MM.1S (cell line): Measurements from ENCODE around the gene RABL3.

Experiments used
- DNase-seq: peaks from one replicate; pipeline ENCODE4 v3.0.0-alpha.2; 2015
- H2AFZ ChIP-seq: fragments of 300-600 bp; sonication (generic); 2 replicates; pipeline ENCODE4 v1.6.0; 2016; ENCODE audit warnings: antibody characterized with exemption, low read length
- H3F3A ChIP-seq: fragments of 300-600 bp; sonication (generic); 2 replicates; pipeline ENCODE4 v1.6.1; 2016; ENCODE audit warnings: mild to moderate bottlenecking, antibody characterized with exemption, low read length, moderate library complexity, mixed read lengths; ENCODE audit not compliant: insufficient read depth
- H3K27ac ChIP-seq: fragments of 300-600 bp; sonication (generic); 2 replicates; pipeline ENCODE4 v1.5.1; 2016; ENCODE audit warnings: mild to moderate bottlenecking, low read length
- H3K27me3 ChIP-seq: fragments of 300-600 bp; sonication (generic); replicated peaks from 2 replicates; pipeline ENCODE4 v1.6.0; 2016; ENCODE audit warnings: low read length; ENCODE audit not compliant: insufficient read depth
- H3K36me3 ChIP-seq: fragments of 300-600 bp; sonication (generic); replicated peaks from 2 replicates; pipeline ENCODE4 v1.6.1; 2016; ENCODE audit warnings: mild to moderate bottlenecking, low read length, mixed read lengths; ENCODE audit not compliant: insufficient read depth
- H3K4me1 ChIP-seq: fragments of 300-600 bp; sonication (generic); 2 replicates; pipeline ENCODE4 v1.6.1; 2016; ENCODE audit warnings: low read length, mixed read lengths
- H3K4me2 ChIP-seq: fragments of 300-600 bp; sonication (generic); 2 replicates; pipeline ENCODE4 v1.6.0; 2016; ENCODE audit warnings: low read depth, low read length
- H3K4me3 ChIP-seq: fragments of 300-600 bp; sonication (generic); 2 replicates; pipeline ENCODE4 v1.5.1; 2016; ENCODE audit warnings: low read length, mixed read lengths
- H3K79me2 ChIP-seq: fragments of 300-600 bp; sonication (generic); 2 replicates; pipeline ENCODE4 v1.6.1; 2016; ENCODE audit warnings: mixed run types, low read length, mixed read lengths
- H3K9ac ChIP-seq: fragments of 300-600 bp; sonication (generic); 2 replicates; pipeline ENCODE4 v1.6.1; 2016; ENCODE audit warnings: low read length, mixed read lengths
- H3K9me2 ChIP-seq: fragments of 300-600 bp; sonication (generic); replicated peaks from 2 replicates; pipeline ENCODE4 v1.6.1; 2016; ENCODE audit warnings: mild to moderate bottlenecking, low read length, mixed read lengths; ENCODE audit not compliant: insufficient read depth
- H3K9me3 ChIP-seq: fragments of 300-600 bp; sonication (generic); replicated peaks from 2 replicates; pipeline ENCODE4 v1.6.1; 2016; ENCODE audit warnings: mild to moderate bottlenecking, low read length, mixed read lengths; ENCODE audit not compliant: insufficient read depth
- H4K20me1 ChIP-seq: fragments of 300-600 bp; sonication (generic); 2 replicates; pipeline ENCODE4 v1.6.1; 2016; ENCODE audit warnings: mild to moderate bottlenecking, low read length, moderate library complexity, mixed read lengths; ENCODE audit not compliant: insufficient read depth
- EZH2 ChIP-seq: fragments of 300-600 bp; sonication (generic); optimal IDR thresholded peaks from 2 replicates; pipeline ENCODE3; 2017; ENCODE audit warnings: low read depth, mild to moderate bottlenecking, antibody characterized with exemption, low read length, mixed read lengths
- EZH2phosphoT487 ChIP-seq: fragments of 300-600 bp; sonication (generic); IDR thresholded peaks from 2 replicates; pipeline ENCODE4 v1.6.1; 2018; ENCODE audit warnings: antibody characterized with exemption, low read length
- TF ChIP-seq, protein P1 (sequence below): fragments of 300-600 bp; sonication (generic); IDR thresholded peaks from 2 replicates; pipeline ENCODE4 v1.5.1; 2016; ENCODE audit warnings: antibody characterized with exemption, low read length, mixed read lengths

Gene RABL3

DNA sequence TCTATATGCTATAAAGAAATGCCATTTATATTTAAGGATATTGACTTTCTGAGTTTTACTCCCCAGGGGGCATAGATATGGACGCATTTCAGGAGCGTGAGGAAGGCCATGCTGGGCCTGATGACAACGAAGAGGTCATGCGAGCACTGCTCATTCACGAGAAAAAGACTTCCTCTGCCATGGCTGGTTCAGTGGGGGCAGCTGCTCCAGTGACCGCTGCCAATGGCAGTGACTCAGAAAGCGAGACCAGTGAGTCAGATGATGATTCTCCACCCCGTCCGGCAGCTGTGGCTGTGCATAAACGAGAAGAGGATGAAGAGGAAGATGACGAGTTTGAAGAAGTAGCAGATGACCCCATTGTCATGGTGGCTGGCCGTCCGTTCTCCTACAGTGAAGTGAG lies 38.7 kb upstream of the RABL3 start:
- H2AFZ ChIP-seq: no peak overlapping the region
- H3K79me2 ChIP-seq: no peaks in the 10 kb centered on the region
- no peaks in the 10 kb centered on the region for H3K9me3 ChIP-seq
- H4K20me1 ChIP-seq: no peaks in the 10 kb centered on the region
- H3K27ac ChIP-seq: no peak overlapping the region
- peaks cover 4% of the 10 kb centered on the region; the same call in 1 of the 2 replicates for H3F3A ChIP-seq
- 0 out of 2 replicates have a peak, but pooled peaks cover 3% of the 10 kb centered on the region for H3K36me3 ChIP-seq
- H3K9ac ChIP-seq: no peak overlapping the region
- H3K4me3 ChIP-seq: no peak overlapping the region
- no peaks in the 10 kb centered on the region for H3K4me1 ChIP-seq
- H3K9me2 ChIP-seq: no peaks in the 10 kb centered on the region
- no peak for TF ChIP-seq EZH2
- TF ChIP-seq, protein P1, sequence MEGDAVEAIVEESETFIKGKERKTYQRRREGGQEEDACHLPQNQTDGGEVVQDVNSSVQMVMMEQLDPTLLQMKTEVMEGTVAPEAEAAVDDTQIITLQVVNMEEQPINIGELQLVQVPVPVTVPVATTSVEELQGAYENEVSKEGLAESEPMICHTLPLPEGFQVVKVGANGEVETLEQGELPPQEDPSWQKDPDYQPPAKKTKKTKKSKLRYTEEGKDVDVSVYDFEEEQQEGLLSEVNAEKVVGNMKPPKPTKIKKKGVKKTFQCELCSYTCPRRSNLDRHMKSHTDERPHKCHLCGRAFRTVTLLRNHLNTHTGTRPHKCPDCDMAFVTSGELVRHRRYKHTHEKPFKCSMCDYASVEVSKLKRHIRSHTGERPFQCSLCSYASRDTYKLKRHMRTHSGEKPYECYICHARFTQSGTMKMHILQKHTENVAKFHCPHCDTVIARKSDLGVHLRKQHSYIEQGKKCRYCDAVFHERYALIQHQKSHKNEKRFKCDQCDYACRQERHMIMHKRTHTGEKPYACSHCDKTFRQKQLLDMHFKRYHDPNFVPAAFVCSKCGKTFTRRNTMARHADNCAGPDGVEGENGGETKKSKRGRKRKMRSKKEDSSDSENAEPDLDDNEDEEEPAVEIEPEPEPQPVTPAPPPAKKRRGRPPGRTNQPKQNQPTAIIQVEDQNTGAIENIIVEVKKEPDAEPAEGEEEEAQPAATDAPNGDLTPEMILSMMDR: no peak
- TF ChIP-seq EZH2phosphoT487: no peak
- H3K4me2 ChIP-seq: no peak overlapping the region
- no peak for DNase-seq
- H3K27me3 ChIP-seq: no peaks in the 10 kb centered on the region

DNA sequence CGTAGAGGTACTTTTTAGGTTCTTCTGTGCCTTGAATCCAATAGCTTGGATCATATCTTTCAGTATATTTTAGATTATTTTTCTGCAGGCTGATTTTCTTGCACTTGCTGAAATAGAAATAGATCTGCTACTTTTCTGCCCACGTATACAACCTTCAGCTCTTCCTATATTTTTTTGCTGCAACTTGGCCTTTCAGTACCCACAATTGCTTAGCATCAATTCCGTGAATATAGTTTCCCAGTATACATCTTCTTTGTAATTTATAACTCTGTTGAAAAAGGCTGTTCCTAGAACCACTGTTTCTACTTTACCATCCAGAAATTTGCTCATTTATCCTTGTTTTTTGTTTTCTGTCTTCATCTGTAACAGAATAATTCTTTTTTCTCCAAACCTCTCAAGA lies 36.5 kb upstream of the RABL3 start:
- Histone ChIP-seq H3K36me3 (0 out of 2 replicates have a peak, but pooled peaks cover 3% of the 10 kb centered on the region), H2AFZ (no peak overlapping the region), H3K4me3 (no peak overlapping the region), H3K27ac (no peak overlapping the region), H3K9ac (no peak overlapping the region), H3K79me2 (no peaks in the 10 kb centered on the region), H3K27me3 (no peaks in the 10 kb centered on the region), H4K20me1 (no peaks in the 10 kb centered on the region), H3K4me2 (no peak overlapping the region), H3F3A (no peaks in the 10 kb centered on the region), H3K4me1 (no peaks in the 10 kb centered on the region), H3K9me3 (no peaks in the 10 kb centered on the region), H3K9me2 (no peaks in the 10 kb centered on the region)
- DNase-seq: no peak
- TF ChIP-seq EZH2phosphoT487 (no peak), EZH2 (no peak)
- TF ChIP-seq, protein P1: no peak

DNA sequence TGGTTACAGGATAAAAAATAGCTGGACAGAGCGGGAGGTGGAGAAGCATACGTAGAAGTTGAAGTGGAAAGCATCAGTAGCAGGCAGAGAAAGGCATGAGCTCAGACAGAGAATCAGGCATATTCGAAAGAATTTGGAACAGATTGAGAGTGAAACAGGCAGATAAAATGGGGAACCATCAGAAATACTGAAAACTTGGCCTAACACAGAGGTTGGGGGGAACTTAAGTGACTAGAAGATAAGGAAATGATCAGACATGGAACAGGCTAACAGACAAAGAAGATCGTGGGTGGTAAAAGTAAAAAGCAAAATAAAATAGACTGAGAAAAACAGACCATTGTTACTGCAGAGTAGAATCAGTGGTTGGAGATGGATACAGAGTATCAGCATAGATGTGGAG lies 33.1 kb upstream of the RABL3 start:
- Histone ChIP-seq H3K9me2 (no peaks in the 10 kb centered on the region), H3K9ac (no peak overlapping the region), H3K4me2 (no peak overlapping the region), H3K36me3 (0 out of 2 replicates have a peak, but pooled peaks cover 3% of the 10 kb centered on the region), H3K27ac (no peak overlapping the region), H3K27me3 (no peaks in the 10 kb centered on the region), H4K20me1 (no peaks in the 10 kb centered on the region), H2AFZ (no peak overlapping the region), H3F3A (no peaks in the 10 kb centered on the region), H3K9me3 (no peaks in the 10 kb centered on the region), H3K79me2 (no peaks in the 10 kb centered on the region), H3K4me3 (no peak overlapping the region), H3K4me1 (0 out of 2 replicates have a peak, but pooled peaks cover 3% of the 10 kb centered on the region)
- TF ChIP-seq EZH2 (no peak), EZH2phosphoT487 (no peak)
- TF ChIP-seq, protein P1: no peak
- DNase-seq: no peak
